Hematopoietic multipotent progenitor cell (in vitro differentiated cells): ENCODE results near the gene SPNS2. TPM values are rescaled to one million over a fixed set of nuclear protein-coding genes. Genes with fewer than 3 reads are reported as not detected.

Experiments
- DNase-seq, 3 donors: peaks; one replicate each; pipeline ENCODE4 v3.0.0-alpha.2; 2011 to 2015; ENCODE audit warnings: low read depth in 2 of 3, low spot score in 2 of 3
- total RNA-seq: library from RNA; depleted of rRNA; stranded (reverse); fragments of >200 nt; gene quantifications from one replicate; pipeline ENCODE4 v1.2.3, GENCODE V29; 2012

Gene SPNS2
- total RNA-seq, 1 donor, result 101 TPM

- no peak for DNase-seq
Measured at GRCh38 chr17:4548721-4549531, 50.2 kb downstream of the SPNS2 start.

- no peak for DNase-seq
Measured at GRCh38 chr17:4549781-4550533, 51.3 kb downstream of the SPNS2 start.

GRCh38 chr17:4550534-4551039, 51.9 kb downstream of the SPNS2 start:
- DNase-seq, result no peak

GRCh38 chr17:4551141-4551540, 52.5 kb downstream of the SPNS2 start:
- DNase-seq, result peak in 1 of 3 donors; percentile 41

GRCh38 chr17:4551796-4552525, 53.3 kb downstream of the SPNS2 start:
- DNase-seq, result no peak

- DNase-seq, result no peak
Measured at GRCh38 chr17:4553669-4554068, 55.0 kb downstream of the SPNS2 start.

- no peak for DNase-seq
Measured at GRCh38 chr17:4554441-4554996, 55.8 kb downstream of the SPNS2 start.

GRCh38 chr17:4554997-4555799, 56.5 kb downstream of the SPNS2 start, which contains the start of gene MYBBP1A:
TSS of gene MYBBP1A (minus strand) at chr17:4555384. CDS start at chr17:4555324, 60 bp downstream.
- DNase-seq, result peak; percentile 94 to 96 (median 95)

- no peak for DNase-seq
Measured at GRCh38 chr17:4555873-4556759, 57.4 kb downstream of the SPNS2 start.

GRCh38 chr17:4556996-4557395, 58.3 kb downstream of the SPNS2 start:
- no peak for DNase-seq

GRCh38 chr17:4557626-4558346, 59.1 kb downstream of the SPNS2 start:
- no peak for DNase-seq

- no peak for DNase-seq
Measured at GRCh38 chr17:4558347-4558971, 59.8 kb downstream of the SPNS2 start.

- no peak for DNase-seq
Measured at GRCh38 chr17:4559139-4559791, 60.6 kb downstream of the SPNS2 start.

- no peak for DNase-seq
Measured at GRCh38 chr17:4559966-4560365, 61.3 kb downstream of the SPNS2 start.

GRCh38 chr17:4560421-4560820, 61.7 kb downstream of the SPNS2 start, which contains the start of gene GGT6:
TSS of gene GGT6 (minus strand) at chr17:4560577. CDS start at chr17:4560521, 56 bp downstream.
- DNase-seq, result no peak

GRCh38 chr17:4560837-4561256, 62.2 kb downstream of the SPNS2 start:
- DNase-seq, result no peak
